Measurements from ENCODE around the gene RBL2. TPM values are rescaled to one million over a fixed set of nuclear protein-coding genes. Genes with fewer than 3 reads are reported as not detected.

The RBL2 gene
- total RNA-seq, 1 donor from 2014 or later: 99.5 TPM

DNA sequence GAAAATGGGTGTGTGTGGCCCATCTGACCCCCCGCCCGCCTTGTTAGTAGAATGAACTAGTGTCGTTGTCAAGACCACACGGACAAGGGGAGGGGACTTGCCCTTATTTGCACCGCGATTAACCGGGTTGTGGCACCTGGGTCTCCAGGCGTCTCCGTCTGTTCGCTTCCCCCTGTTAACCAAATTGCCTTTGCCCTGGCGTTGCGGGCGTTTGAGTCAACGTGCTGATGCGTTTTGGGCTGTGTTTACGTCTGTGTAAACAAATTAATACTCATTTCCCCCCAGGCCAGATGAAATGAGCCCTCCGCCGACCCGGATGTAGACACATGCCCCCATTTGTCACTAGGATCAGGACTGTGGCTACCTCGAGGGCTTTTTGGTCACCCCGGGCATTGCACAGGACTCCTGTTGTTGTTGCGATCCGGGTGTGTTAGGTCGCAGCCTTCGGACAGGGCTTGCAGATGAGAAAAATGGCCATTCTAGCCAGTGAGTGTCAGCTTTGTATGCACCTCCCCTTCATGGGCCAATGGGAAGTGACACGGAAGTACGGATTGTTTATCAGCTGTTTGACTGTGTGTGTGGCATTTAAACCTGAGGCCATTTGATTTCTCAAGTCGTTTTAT is 906 bp downstream of the RBL2 start:
- peak overlapping the region; percentile 89 for H3K4me3 Mint-ChIP-seq
- peaks cover 34% of the 10 kb centered on the region for H3K4me1 Mint-ChIP-seq
- peaks cover 19% of the 10 kb centered on the region for H3K36me3 Mint-ChIP-seq (ENCODE audit: low read depth)
- no peaks in the 10 kb centered on the region for H3K9me3 Mint-ChIP-seq
- H3K27ac Mint-ChIP-seq: peak overlapping the region; percentile 93
- H3K27me3 Mint-ChIP-seq: no peaks in the 10 kb centered on the region
- ATAC-seq (ENCODE audit: low read depth) (peak; percentile 67), DNase-seq (peak; percentile 52)
- ChIA-PET CTCF (interaction anchor here (1.0 to 2.0 kb wide), 2 partner anchors 69 to 380 kb away, joined by 3 to 5 read pairs; no protein-coding TSS in a partner anchor), POLR2A (interaction anchor here (0.7 to 2.5 kb wide), 9 partner anchors 11 to 336 kb away, joined by 3 to 28 read pairs (median 6); partner anchors contain the start of genes AKTIP, FTO and RPGRIP1L)
- TF ChIP-seq, protein P1, sequence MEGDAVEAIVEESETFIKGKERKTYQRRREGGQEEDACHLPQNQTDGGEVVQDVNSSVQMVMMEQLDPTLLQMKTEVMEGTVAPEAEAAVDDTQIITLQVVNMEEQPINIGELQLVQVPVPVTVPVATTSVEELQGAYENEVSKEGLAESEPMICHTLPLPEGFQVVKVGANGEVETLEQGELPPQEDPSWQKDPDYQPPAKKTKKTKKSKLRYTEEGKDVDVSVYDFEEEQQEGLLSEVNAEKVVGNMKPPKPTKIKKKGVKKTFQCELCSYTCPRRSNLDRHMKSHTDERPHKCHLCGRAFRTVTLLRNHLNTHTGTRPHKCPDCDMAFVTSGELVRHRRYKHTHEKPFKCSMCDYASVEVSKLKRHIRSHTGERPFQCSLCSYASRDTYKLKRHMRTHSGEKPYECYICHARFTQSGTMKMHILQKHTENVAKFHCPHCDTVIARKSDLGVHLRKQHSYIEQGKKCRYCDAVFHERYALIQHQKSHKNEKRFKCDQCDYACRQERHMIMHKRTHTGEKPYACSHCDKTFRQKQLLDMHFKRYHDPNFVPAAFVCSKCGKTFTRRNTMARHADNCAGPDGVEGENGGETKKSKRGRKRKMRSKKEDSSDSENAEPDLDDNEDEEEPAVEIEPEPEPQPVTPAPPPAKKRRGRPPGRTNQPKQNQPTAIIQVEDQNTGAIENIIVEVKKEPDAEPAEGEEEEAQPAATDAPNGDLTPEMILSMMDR (IDR thresholded peaks at IDR 0.05): no peak
- intact Hi-C loops (cut with micrococcal nuclease): loop anchor here (1.0 to 10.0 kb wide), 5 partner anchors 16 to 1490 kb away; partner anchors contain the start of genes CHD9 and FTO

DNA sequence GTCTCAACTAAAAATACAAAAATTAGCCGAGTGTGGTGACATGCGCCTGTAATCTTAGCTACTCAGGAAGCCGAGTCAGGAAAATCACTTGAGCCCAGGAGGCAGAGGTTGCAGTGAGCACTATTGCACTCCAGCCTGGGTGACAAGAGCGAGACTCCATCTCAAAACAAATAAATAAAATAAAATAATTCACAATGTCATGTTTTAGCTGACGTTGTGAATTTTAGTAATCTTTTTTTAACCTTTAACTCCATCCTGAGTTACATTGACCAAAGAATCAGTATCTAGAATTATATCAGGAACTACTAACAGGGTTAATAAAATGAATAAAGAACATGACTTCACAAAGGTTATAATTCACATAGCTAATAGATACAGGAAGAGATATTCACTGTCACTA is 5.9 kb downstream of the RBL2 start:
- intact Hi-C loops (cut with micrococcal nuclease): no loop called here
- peaks cover 45% of the 10 kb centered on the region for H3K36me3 Mint-ChIP-seq (ENCODE audit: low read depth)
- H3K27me3 Mint-ChIP-seq: no peaks in the 10 kb centered on the region
- H3K4me3 Mint-ChIP-seq: no peak overlapping the region
- DNase-seq (no peak), ATAC-seq (ENCODE audit: low read depth) (no peak)
- TF ChIP-seq, protein P1 (IDR thresholded peaks at IDR 0.05): no peak
- ChIA-PET POLR2A (interaction anchor here (0.7 kb wide), 1 partner anchor 62 kb away, joined by 5 read pairs; no protein-coding TSS in a partner anchor), CTCF (no interaction called here)
- peaks cover 37% of the 10 kb centered on the region for H3K4me1 Mint-ChIP-seq
- no peak overlapping the region for H3K27ac Mint-ChIP-seq
- H3K9me3 Mint-ChIP-seq: no peaks in the 10 kb centered on the region

DNA sequence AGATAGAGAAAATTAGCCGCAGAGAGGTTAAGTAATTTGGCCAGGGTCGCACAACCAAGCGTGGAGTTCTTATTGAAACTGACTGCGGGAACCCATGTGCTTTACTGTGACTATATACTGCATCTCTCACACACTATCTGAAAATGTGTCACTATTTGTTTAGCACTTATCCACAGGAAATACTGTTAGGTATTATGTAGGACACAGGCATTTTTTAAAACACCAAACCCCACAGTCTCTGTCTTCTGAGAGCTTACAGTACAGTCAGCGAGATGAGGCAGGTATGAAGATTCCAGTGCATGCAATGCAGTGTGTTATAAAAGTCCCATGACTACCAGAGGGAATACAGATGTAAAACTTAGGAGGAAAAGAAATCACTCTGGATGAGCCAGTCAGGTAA is 11.3 kb downstream of the RBL2 start:
- H3K4me1 Mint-ChIP-seq: peaks cover 21% of the 10 kb centered on the region
- TF ChIP-seq, protein P1 (IDR thresholded peaks at IDR 0.05): no peak
- no peak overlapping the region for H3K27ac Mint-ChIP-seq
- POLR2A ChIA-PET: interaction anchor here (0.6 to 1.1 kb wide), 2 partner anchors 10 to 194 kb away, joined by 3 to 4 read pairs; no protein-coding TSS in a partner anchor
- ATAC-seq (ENCODE audit: low read depth) (no peak), DNase-seq (no peak)
- peaks cover 57% of the 10 kb centered on the region for H3K36me3 Mint-ChIP-seq (ENCODE audit: low read depth)
- no peak overlapping the region for H3K4me3 Mint-ChIP-seq
- H3K27me3 Mint-ChIP-seq: no peaks in the 10 kb centered on the region
- intact Hi-C loops (cut with micrococcal nuclease): no loop called here
- H3K9me3 Mint-ChIP-seq: no peaks in the 10 kb centered on the region
- CTCF ChIA-PET: no interaction called here

DNA sequence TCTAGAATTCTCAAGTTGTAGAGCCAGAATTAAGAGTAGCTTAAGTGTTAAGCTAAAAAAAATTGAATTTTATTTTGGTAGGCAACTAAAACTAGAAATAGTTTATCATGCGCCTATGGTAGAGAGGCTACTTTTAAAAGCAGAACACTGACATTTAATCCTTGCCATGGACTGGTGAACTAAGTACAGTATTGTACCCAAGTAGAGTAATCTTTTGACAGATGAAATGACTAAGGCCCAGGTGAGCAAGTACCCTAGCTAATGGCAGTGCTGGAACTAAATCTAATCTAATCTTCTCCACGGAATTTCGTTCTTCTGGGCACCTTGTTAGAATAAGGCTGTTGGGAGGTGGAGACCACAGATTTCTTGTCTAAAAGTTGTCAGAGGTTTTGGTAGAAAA is 11.8 kb downstream of the RBL2 start:
- no peaks in the 10 kb centered on the region for H3K27me3 Mint-ChIP-seq
- intact Hi-C loops (cut with micrococcal nuclease): no loop called here
- H3K27ac Mint-ChIP-seq: no peak overlapping the region
- no peak overlapping the region for H3K4me3 Mint-ChIP-seq
- no peaks in the 10 kb centered on the region for H3K9me3 Mint-ChIP-seq
- POLR2A ChIA-PET: interaction anchor here (0.5 to 1.1 kb wide), 3 partner anchors 10 to 254 kb away, joined by 3 to 4 read pairs (median 3); no protein-coding TSS in a partner anchor
- DNase-seq (no peak), ATAC-seq (ENCODE audit: low read depth) (no peak)
- CTCF ChIA-PET: interaction anchor here (1.0 kb wide), 1 partner anchor 103 kb away, joined by 4 read pairs; no protein-coding TSS in a partner anchor
- TF ChIP-seq, protein P1 (IDR thresholded peaks at IDR 0.05): no peak
- peaks cover 19% of the 10 kb centered on the region for H3K4me1 Mint-ChIP-seq
- peaks cover 53% of the 10 kb centered on the region for H3K36me3 Mint-ChIP-seq (ENCODE audit: low read depth)

DNA sequence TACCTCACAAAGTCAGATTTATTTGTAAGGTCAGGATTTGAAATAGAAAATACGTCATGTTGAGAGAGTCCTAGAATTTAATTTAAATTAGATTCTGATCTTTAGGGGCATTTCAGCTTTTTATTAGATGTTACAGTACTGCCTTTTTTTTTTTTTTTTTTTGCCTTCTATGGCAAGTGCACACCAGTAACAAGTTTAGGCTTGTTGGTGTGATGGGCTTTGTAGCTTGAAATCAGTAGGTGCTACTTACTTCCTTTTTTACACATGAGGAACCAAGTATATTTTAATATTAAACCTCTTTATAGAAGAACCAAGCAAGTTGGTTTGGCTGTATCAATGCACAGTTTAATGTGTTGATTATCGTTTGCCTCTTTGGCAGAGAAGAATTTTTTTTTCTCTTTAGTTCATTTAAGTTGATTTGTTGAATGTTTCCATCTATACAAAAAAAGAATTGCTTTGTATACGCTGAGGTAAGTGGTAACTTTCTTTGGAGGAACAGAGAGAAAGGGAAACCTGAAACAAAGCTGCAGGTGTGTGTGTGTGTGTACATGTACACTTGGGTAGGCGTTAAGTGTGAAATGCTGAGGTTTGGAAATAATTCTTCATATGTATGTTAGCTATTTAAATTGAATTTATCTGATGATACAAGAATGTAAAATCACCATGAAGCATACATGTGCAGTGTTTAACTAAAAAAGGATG is 15.7 kb downstream of the RBL2 start:
- ATAC-seq (ENCODE audit: low read depth) (peak; percentile 74), DNase-seq (no peak)
- peaks cover 58% of the 10 kb centered on the region for H3K36me3 Mint-ChIP-seq (ENCODE audit: low read depth)
- peak overlapping the region; percentile 68 for H3K27ac Mint-ChIP-seq
- peaks cover 14% of the 10 kb centered on the region for H3K4me1 Mint-ChIP-seq
- peak overlapping the region; percentile 32 for H3K4me3 Mint-ChIP-seq
- intact Hi-C loops (cut with micrococcal nuclease): loop anchor here (2.0 to 10.0 kb wide), 4 partner anchors 15 to 225 kb away; partner anchors contain the start of genes AKTIP and RBL2
- TF ChIP-seq, protein P1 (IDR thresholded peaks at IDR 0.05): no peak
- ChIA-PET CTCF (no interaction called here), POLR2A (interaction anchor here (0.6 to 2.0 kb wide), 6 partner anchors 13 to 395 kb away, joined by 3 to 15 read pairs (median 3); partner anchors contain the start of gene RBL2)
- no peaks in the 10 kb centered on the region for H3K27me3 Mint-ChIP-seq
- no peaks in the 10 kb centered on the region for H3K9me3 Mint-ChIP-seq
